ENCODE results near the gene HMOX1.

DNA sequence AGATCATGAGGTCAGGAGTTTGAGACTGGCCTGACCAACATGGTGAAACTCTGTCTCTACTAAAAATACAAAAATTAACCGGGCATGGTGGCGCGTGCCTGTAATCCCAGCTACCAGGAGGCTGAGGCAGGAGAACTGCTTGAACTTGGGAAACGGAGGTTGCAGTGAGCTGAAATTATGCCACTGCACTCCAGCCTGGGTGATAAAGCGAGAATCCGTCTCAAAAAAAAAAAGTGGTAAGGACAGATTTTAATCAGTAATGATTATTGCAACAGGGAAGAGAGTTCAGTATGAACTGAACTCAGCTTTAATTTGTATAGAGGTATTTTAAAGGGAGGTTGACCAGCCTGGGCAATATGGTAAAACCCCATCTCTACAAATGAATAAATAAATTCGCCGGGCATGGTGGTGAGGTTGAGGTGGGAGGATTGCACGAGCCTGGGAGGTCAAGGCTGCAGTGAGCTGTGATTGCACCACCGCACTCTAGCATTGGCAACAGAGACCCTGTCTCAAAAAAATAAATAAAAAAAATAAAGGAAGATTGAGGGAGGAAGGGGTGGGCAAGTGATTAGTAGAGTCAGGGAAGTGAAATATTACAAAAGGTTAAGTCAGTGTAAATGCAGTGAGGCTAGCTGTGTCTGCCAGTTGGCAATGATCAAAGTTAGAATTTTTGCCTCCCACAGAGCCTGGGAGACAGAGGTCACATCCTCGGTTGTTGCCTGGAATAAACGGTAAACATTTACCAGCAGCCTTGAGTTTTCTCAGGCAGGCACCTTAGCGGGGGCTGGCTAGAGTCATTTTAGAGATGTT, 16.4 kb downstream of the HMOX1 start:
- TF ChIP-seq, protein P1, sequence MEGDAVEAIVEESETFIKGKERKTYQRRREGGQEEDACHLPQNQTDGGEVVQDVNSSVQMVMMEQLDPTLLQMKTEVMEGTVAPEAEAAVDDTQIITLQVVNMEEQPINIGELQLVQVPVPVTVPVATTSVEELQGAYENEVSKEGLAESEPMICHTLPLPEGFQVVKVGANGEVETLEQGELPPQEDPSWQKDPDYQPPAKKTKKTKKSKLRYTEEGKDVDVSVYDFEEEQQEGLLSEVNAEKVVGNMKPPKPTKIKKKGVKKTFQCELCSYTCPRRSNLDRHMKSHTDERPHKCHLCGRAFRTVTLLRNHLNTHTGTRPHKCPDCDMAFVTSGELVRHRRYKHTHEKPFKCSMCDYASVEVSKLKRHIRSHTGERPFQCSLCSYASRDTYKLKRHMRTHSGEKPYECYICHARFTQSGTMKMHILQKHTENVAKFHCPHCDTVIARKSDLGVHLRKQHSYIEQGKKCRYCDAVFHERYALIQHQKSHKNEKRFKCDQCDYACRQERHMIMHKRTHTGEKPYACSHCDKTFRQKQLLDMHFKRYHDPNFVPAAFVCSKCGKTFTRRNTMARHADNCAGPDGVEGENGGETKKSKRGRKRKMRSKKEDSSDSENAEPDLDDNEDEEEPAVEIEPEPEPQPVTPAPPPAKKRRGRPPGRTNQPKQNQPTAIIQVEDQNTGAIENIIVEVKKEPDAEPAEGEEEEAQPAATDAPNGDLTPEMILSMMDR (IDR thresholded peaks at IDR 0.05): no peak
- no peak for TF ChIP-seq POLR2A (IDR thresholded peaks at IDR 0.05)
- TF ChIP-seq POLR2AphosphoS5 (IDR thresholded peaks at IDR 0.05): no peak

Data from breast epithelium (tissue), 3 donors.